ENCODE results near the gene SLC28A1.

DNA sequence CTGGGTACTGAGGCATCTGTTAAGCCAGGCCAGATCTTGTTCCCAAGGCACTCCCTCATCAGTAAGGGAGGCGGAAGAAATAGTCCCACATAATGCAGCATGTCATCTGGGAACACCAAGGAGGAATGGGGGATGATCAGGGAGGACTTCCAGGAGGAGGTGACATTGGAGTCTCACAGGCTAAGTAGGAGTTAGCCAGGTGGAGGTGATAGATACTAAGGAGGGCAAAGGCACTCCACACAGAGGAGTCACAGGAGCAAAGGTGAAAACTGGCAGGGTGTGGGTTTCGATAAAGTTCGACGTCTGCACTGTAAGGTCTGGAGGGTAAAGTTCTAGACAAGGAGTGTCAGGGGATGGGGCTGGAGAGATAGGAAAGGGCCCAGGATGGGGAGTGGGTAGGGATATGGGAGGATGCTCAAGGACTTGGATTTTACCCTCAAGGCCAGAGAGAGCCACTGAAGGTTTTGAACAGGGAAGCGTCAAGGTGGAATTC is 6.3 kb downstream of the SLC28A1 start:
- TF ChIP-seq, protein P1, sequence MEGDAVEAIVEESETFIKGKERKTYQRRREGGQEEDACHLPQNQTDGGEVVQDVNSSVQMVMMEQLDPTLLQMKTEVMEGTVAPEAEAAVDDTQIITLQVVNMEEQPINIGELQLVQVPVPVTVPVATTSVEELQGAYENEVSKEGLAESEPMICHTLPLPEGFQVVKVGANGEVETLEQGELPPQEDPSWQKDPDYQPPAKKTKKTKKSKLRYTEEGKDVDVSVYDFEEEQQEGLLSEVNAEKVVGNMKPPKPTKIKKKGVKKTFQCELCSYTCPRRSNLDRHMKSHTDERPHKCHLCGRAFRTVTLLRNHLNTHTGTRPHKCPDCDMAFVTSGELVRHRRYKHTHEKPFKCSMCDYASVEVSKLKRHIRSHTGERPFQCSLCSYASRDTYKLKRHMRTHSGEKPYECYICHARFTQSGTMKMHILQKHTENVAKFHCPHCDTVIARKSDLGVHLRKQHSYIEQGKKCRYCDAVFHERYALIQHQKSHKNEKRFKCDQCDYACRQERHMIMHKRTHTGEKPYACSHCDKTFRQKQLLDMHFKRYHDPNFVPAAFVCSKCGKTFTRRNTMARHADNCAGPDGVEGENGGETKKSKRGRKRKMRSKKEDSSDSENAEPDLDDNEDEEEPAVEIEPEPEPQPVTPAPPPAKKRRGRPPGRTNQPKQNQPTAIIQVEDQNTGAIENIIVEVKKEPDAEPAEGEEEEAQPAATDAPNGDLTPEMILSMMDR (IDR thresholded peaks at IDR 0.05): no peak
- TF ChIP-seq POLR2AphosphoS5 (IDR thresholded peaks at IDR 0.05): no peak
